Measurements from ENCODE around the gene BACH2. TPM values are rescaled to one million over a fixed set of nuclear protein-coding genes. Genes with fewer than 3 reads are reported as not detected.

The BACH2 gene
- total RNA-seq, 4 donors from 2014 or later = 3.6 to 13.4 (median 7.5) TPM

DNA sequence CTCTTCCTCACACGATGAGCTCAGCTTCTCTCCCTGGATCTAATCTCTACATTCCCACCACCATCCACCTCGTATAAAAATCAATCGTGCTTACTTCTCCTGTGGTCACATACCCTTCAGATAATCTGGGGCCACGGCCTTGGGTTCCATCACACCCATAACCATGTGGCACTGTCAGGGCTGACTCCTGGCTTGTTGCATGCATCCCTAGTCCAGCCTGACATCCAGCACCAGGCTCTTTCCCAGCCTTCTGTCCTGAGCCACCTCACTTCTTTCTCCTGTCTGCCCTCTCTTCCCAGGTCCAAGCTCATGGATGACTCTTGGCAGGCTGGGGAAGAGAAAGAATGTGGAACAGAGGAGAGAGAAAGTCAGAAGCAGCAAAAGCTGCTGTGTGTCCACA, 199.8 kb downstream of the BACH2 start:
- peak overlapping the region; percentile 18 to 82 (median 62) for H3K27ac ChIP-seq
- ATAC-seq (no peak), DNase-seq (no peak)
- H3K36me3 ChIP-seq = no peaks in the 10 kb centered on the region
- peaks cover 38 to 42% of the 10 kb centered on the region in 2 donors for H3K4me1 ChIP-seq
- in situ Hi-C loops (cut with MboI; ENCODE audit: low sequenced_read_pairs in 4 of 4) = loop anchor here in 3 of 4 donors (5.0 to 10.0 kb wide), 5 partner anchors 188 to 378 kb away; no protein-coding TSS in a partner anchor
- H3K27me3 ChIP-seq = no peaks in the 10 kb centered on the region
- H3K9me3 ChIP-seq = no peaks in the 10 kb centered on the region
- TF ChIP-seq POLR2A (IDR thresholded peaks at IDR 0.05) = no peak
- no peak for TF ChIP-seq CTCF (IDR thresholded peaks at IDR 0.05 in 4 of 5, conservative IDR thresholded peaks at IDR 0.05 in 1 of 5)
- no peak overlapping the region for H3K4me3 ChIP-seq
- intact Hi-C loops (cut with DNase I; ENCODE audit: low total_unique reads) = loop anchor here (5.0 to 10.0 kb wide), 5 partner anchors 85 to 380 kb away; no protein-coding TSS in a partner anchor

DNA sequence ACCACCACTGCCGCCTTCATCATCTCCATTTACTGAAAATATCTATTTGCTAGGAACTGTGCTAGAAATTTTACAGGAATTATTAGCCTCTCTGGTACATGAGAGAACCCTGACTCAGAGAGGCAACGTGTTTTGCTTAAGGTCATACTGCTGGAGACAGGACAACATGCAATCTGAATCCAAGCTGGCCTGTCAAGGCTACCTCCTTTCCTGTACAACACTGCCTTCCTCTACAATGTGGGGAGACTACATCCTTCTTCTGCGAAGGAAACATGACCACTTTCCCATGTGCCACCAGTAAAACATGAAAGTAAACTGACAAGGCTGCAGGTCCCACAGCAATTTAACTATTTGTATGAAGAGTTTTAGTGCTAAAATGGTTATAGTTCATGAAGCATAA, 200.9 kb downstream of the BACH2 start:
- in situ Hi-C loops (cut with MboI; ENCODE audit: low sequenced_read_pairs in 4 of 4) = loop anchor here in 3 of 4 donors (5.0 to 10.0 kb wide), 5 partner anchors 189 to 379 kb away; no protein-coding TSS in a partner anchor
- intact Hi-C loops (cut with DNase I; ENCODE audit: low total_unique reads) = loop anchor here (5.0 to 10.0 kb wide), 5 partner anchors 87 to 382 kb away; no protein-coding TSS in a partner anchor
- peak overlapping the region in 3 of 4 donors; percentile 21 to 63 (median 33) for H3K27ac ChIP-seq
- no peak overlapping the region for H3K4me3 ChIP-seq
- no peak for TF ChIP-seq POLR2A (IDR thresholded peaks at IDR 0.05)
- TF ChIP-seq CTCF (IDR thresholded peaks at IDR 0.05 in 4 of 5, conservative IDR thresholded peaks at IDR 0.05 in 1 of 5) = no peak
- no peaks in the 10 kb centered on the region for H3K9me3 ChIP-seq
- no peaks in the 10 kb centered on the region for H3K36me3 ChIP-seq
- peaks cover 38 to 42% of the 10 kb centered on the region in 2 donors for H3K4me1 ChIP-seq
- peak; percentile 34 to 48 for DNase-seq
- H3K27me3 ChIP-seq = no peaks in the 10 kb centered on the region
- peak; percentile 80 to 81 for ATAC-seq

GRCh38 chr6:90095145-90095544, 201.5 kb downstream of the BACH2 start:
- no peak for TF ChIP-seq CTCF (IDR thresholded peaks at IDR 0.05 in 4 of 5, conservative IDR thresholded peaks at IDR 0.05 in 1 of 5)
- no peak for TF ChIP-seq POLR2A (IDR thresholded peaks at IDR 0.05)
- Histone ChIP-seq H3K36me3 (no peaks in the 10 kb centered on the region), H3K4me1 (peaks cover 38 to 42% of the 10 kb centered on the region in 2 donors), H3K27me3 (no peaks in the 10 kb centered on the region), H3K4me3 (no peak overlapping the region), H3K9me3 (no peaks in the 10 kb centered on the region), H3K27ac (peak overlapping the region in 3 of 4 donors; percentile 21 to 35 (median 33))
- intact Hi-C loops (cut with DNase I; ENCODE audit: low total_unique reads) (loop anchor here (5.0 to 10.0 kb wide), 5 partner anchors 87 to 382 kb away; no protein-coding TSS in a partner anchor), in situ Hi-C loops (cut with MboI; ENCODE audit: low sequenced_read_pairs in 4 of 4) (loop anchor here in 3 of 4 donors (5.0 to 10.0 kb wide), 5 partner anchors 190 to 380 kb away; no protein-coding TSS in a partner anchor)
- ATAC-seq (no peak), DNase-seq (no peak)

DNA sequence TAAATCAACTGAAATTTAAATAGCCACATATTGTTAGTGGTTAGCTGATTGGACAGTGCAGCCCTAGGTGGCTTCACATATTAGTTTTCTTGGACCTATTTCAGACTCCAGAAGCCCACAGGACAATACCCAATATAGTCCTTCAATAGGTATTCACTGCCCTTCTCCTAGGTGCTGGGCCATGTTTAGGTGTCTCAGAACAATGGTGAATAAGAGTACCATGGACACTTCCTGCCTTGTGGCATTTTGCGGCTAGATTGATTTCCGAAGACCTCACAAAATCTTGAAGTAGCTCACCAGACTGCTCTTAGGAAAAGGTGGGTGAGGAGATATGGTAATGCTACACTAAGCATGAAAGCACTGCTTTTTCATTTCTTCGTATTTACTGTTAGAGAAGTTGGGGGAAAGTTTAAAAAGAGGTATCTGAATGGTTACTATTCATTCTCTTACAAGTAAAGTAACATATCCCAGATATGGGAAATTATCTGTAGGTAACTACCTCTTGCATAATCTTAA, 203.0 kb downstream of the BACH2 start:
- H3K27me3 ChIP-seq = no peaks in the 10 kb centered on the region
- H3K4me1 ChIP-seq = peaks cover 33 to 39% of the 10 kb centered on the region in 2 donors
- DNase-seq = no peak
- H3K4me3 ChIP-seq = no peak overlapping the region
- H3K9me3 ChIP-seq = no peaks in the 10 kb centered on the region
- H3K36me3 ChIP-seq = no peaks in the 10 kb centered on the region
- intact Hi-C loops (cut with DNase I; ENCODE audit: low total_unique reads) (loop anchor here (10.0 kb wide), 1 partner anchor 149 kb away; no protein-coding TSS in a partner anchor), in situ Hi-C loops (cut with MboI; ENCODE audit: low sequenced_read_pairs in 4 of 4) (loop anchor here in 3 of 4 donors (10.0 kb wide), 4 partner anchors 191 to 381 kb away; no protein-coding TSS in a partner anchor)
- no peak for ATAC-seq
- no peak for TF ChIP-seq CTCF (IDR thresholded peaks at IDR 0.05 in 4 of 5, conservative IDR thresholded peaks at IDR 0.05 in 1 of 5)
- TF ChIP-seq POLR2A (IDR thresholded peaks at IDR 0.05) = no peak
- no peak overlapping the region for H3K27ac ChIP-seq
